HG02938 (cell line): ENCODE data around the gene RAB8B.

Source experiments
- ATAC-seq: cut with Tn5 transposase; IDR thresholded peaks from one replicate; pipeline ENCODE4 v1.9.1; 2021; ENCODE audit warnings: mild to moderate bottlenecking, moderate library complexity; ENCODE audit not compliant: unreplicated experiment

RAB8B gene

GRCh38 chr15:63181648-63182047, 7.8 kb upstream of the RAB8B start:
- ATAC-seq = no peak

- ATAC-seq = no peak
Measured at GRCh38 chr15:63185206-63185605, 4.2 kb upstream of the RAB8B start.

GRCh38 chr15:63186065-63186464, 3.3 kb upstream of the RAB8B start:
- no peak for ATAC-seq

GRCh38 chr15:63187589-63188226, 1.7 kb upstream of the RAB8B start:
- ATAC-seq = no peak

- ATAC-seq = no peak
Measured at GRCh38 chr15:63188247-63188925, 1.0 kb upstream of the RAB8B start.

GRCh38 chr15:63189941-63190768, 749 bp downstream of the RAB8B start:
- ATAC-seq = no peak

- ATAC-seq = no peak
Measured at GRCh38 chr15:63190769-63191649, 1.6 kb downstream of the RAB8B start.

GRCh38 chr15:63191895-63192618, 2.7 kb downstream of the RAB8B start:
- peak; percentile 47 for ATAC-seq

GRCh38 chr15:63192619-63193206, 3.3 kb downstream of the RAB8B start:
- ATAC-seq = no peak

- ATAC-seq = no peak
Measured at GRCh38 chr15:63194302-63194701, 4.9 kb downstream of the RAB8B start.

GRCh38 chr15:63194880-63195568, 5.6 kb downstream of the RAB8B start:
- no peak for ATAC-seq

- ATAC-seq = no peak
Measured at GRCh38 chr15:63195569-63196015, 6.2 kb downstream of the RAB8B start.

- ATAC-seq = no peak
Measured at GRCh38 chr15:63196842-63197241, 7.4 kb downstream of the RAB8B start.

- ATAC-seq = no peak
Measured at GRCh38 chr15:63197626-63198025, 8.2 kb downstream of the RAB8B start.

GRCh38 chr15:63198371-63199250, 9.2 kb downstream of the RAB8B start:
- ATAC-seq = no peak

GRCh38 chr15:63200464-63201249, 11.3 kb downstream of the RAB8B start:
- ATAC-seq = no peak

GRCh38 chr15:63202861-63203260, 13.5 kb downstream of the RAB8B start:
- no peak for ATAC-seq
